HPDE6-E6E7 (cell line): ENCODE data around the gene AHSA1.

ENCODE experiments used
- DNase-seq: peaks from one replicate; pipeline ENCODE4 v3.0.0; 2011; ENCODE audit warnings: missing footprints; ENCODE audit errors: extremely low spot score

The AHSA1 gene

DNA sequence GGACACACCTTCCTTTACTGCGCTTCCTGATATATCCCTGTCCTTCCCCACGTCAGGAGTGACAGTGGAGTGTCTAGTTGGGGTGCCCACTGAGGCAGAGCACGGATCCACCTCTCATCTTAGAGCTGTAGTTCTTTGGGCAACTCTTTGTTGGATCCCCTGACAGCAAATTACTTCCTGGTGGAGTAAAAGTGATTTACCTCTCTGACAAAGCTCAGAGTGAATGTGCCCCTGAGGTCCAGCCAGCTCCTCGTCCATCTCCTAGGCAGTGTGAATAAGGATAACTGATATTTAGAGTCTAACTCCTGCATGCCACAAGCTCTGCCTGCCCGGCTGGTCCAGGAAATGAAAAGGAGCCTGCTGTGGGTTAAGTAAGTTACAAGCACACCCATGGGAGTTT lies 16.0 kb downstream of the AHSA1 start:
- no peak for DNase-seq

DNA sequence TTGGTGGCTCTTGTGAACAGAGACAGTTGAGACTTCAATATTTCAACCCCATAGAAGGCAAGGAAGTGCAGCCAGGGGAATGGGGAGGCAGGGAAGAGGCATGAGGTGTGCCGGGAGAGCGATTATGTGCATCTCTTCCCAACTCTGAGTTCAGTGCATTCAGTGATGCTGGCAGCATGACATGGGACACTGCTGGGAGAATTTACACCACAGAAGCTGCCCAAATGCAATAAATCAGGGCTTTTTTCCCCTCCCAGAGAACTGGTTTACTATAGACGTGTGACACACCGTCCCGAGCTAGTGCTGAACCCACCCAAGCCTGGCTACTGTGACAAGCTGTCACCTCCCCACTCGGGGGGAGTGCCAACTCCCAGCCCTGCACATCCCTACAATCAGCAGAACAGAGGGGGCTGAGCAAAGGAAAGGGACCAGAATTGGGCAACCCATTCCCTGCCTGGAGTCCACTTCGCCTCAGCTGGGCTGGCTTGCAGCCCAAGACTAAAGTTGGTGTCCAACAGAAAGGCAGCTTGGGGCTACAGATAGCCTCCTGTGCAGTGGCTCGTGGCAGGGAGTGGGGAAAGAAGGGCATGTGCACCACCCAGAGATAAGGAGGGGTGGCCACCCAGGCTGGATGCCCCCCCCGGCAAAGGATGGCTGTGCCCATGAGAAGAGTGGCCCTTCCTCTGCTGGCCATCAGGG lies 16.7 kb downstream of the AHSA1 start:
- DNase-seq = no peak

DNA sequence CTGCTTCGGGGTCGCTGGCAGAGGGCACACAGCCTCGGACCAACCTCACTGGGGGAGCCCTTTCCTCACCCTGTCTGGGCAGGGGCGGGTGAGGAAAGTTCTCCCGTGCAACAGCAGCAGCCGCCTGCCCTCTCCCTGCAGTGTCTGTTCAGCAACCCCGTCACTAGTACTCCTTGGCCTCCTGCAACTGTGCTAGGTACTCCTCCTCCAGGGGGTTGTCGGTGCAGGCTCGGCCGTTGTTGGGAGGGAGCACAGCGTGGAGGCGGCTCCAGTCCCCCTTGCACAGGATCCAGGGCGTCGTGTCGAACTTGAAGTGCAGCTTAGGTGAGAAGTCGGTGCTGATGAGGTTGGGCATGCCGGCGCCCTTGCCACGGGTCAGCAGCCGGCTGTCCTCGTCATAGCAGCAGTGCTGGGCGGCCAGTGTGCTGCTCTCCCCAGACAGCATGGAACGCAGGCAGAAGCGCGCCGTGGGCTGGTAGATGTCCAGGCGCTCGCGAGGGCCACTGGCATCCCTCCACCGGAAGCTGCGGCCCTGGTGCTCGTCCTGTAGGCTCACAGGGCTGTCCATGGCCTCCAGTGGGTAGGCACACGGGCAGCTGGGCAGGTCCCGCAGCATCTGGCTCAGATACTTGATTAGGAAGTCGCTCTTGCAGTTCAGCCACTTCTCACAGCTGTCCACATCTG lies 17.7 kb downstream of the AHSA1 start:
- no peak for DNase-seq

DNA sequence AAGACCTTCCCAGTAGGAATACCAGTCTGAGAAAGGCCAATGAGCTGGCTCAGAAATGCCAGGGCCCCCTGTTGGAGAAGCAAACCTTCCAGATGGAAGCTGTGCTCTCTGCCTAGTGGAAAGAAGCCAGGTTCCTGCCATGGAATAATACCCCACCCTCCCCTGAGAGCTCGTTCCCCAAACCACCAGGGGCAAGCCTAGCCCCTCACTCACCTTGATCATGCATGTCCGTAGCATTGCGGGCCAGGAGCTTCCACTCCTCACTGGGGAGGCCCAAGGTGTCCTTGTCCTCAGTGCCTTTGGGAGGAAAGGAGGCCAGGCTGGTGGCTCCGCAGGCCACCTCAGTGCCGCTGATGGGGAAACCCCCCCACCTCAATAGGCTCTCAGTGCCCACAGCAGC lies 20.1 kb downstream of the AHSA1 start:
- DNase-seq = no peak

DNA sequence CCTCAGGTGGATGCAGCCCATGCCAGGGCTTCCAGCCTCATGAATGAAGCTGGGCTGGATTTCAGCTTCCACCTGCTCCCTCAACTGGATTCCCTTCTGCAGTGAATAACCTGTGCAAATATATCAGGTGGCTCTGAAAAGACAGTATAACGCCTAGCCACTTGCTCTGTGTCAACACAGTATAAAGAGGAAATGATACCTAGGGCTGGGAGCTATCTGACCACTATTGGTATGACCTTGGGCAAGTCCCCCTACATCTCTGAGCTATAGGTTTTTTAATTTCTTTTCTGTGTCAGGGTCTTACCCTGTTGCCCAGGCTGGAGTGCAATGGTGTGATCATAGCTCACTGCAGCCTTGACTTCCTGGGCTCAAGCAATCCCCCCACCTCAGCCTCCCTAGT lies 20.9 kb downstream of the AHSA1 start:
- DNase-seq = no peak

DNA sequence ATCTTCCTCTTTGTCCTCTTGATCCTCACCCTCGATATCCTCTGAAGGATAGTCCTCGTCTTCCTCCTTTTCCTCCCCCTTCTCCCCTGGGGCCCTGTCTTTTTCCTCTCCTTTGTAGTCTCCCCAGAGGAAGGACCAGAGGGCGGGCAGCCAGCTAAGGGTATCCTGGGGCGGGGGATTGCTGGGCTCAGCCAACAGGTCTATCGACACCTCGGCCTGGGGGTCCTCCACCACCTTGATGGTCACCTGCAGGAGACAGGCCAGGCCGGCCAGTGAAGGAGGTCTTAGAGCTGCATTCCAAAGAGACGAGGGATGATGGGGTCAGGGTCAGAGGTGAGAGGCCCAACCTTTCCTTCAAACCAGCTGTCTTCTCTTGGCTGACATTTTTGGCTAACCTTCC lies 24.5 kb downstream of the AHSA1 start:
- DNase-seq = no peak

DNA sequence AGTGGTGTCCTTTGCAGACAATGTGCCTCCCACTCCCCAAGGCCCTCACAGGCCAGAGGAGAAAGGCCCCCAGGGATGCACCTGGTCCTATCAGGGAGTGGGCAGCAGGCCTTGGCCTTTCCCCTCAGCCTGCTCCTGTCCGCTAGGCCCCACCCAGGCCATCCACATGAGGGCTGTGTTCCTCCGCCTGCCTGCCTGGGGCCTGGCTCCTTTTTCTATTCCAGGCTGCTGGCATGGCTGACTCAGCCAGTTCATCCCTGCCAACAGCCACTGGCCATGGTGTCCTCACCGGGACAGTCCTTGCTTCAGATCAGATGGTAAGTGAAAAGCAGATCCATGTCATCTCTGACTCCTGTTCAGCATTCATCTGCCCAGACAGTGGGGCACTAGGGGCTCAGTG lies 27.4 kb downstream of the AHSA1 start:
- no peak for DNase-seq

DNA sequence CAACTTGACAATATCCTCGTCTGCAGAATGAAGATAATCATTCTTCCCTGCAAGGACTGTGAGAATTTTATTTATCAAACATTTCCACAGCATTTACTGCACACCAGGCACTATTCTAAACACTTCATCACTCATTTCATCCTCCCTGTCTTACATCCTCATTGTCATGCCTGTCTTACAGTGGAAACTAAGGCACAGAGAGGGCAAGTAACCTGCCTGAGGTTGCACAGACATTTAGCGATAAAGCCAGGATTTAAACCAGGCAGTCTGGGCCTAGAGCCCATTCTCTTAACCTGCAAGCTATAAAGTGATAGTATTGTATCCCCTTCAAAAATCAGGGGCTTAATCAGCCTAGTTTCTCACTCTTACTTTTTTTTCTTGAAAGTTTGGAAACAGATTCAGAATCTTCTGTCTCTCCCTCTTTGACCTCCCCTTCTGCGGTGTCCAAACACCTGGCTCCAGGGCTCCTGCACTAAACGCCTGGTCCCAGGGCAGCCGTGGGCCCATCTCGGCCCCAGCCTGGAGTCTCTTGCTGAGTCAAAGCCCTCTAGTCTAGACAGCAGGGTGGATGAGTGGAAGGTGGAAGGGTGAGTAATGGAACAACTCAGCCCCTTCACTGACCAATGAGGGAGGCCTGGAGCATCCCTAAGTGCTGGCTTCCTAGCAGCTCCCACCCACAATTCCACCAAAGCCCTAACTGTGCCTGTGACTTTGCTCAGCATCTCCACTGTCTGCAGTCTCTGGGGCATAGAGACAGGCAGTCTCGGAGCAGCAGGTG lies 28.2 kb downstream of the AHSA1 start:
- DNase-seq = peak; percentile 52

DNA sequence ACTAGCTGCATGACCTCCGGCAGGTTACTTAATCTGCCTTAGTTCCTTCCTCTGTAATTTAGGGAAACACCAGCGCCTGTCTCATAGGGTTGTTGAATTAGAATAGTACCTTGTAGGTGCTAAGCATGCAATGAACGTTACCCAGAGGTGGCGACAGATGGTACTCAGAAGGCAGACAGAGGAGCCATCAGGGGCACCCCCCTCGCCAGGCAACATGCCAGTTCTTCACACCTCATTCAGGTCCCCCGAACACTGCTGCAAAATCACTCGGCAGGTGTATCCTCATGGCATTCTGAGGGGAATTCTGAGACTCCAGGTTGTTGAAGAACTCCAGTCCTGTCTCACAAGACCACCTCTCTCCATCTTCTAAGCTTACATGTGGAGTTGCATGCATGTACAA lies 30.7 kb downstream of the AHSA1 start:
- no peak for DNase-seq

DNA sequence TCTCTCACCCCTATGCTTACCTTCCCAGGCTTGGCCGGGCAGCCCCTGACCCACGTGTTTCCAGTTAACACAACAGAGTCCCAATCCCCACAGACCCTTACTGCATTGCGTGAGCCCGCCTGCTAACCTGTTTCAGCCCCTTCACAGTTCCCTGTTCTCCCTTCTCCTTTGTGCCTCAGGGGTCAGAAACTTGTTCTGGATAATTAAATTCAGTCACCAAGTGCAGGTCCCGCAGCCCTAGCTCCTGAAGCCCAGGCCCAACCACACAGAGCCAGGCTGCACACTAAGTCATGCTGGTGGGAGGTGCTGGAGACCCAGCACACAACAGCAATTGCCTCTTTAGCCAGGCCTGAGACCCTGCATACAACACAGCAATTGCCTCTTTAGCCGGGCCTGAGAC lies 31.1 kb downstream of the AHSA1 start:
- DNase-seq = no peak

DNA sequence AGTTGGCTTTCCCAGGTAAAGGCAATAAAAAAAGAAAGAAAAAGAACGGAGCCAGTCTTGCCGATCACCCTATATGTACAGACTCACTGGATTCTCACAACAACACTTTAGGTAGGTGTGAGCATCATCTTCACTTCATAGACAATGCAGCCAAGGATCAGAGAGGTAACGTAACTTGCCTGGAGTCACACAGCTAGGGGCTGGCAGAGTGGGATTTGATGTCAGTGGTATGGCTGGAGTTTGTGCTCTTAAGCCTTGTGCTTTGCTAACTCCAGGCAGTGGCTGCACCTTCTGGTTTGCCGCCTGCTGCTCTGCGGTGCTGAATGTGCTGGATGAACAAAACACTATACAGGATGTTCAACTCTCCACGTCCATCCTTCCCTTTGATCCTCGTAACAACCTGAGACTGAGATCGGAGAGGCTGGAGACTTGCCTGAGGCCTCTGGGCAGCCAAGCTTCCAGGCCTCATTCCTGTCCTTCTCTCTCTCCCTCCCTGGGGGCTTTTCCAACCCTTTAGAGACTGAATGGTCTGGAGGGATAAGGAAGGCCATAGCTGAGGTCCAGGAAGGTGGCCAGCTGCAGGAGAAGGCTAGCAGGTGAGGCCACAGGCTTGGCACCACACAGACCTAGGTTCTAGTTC lies 32.6 kb downstream of the AHSA1 start:
- no peak for DNase-seq

DNA sequence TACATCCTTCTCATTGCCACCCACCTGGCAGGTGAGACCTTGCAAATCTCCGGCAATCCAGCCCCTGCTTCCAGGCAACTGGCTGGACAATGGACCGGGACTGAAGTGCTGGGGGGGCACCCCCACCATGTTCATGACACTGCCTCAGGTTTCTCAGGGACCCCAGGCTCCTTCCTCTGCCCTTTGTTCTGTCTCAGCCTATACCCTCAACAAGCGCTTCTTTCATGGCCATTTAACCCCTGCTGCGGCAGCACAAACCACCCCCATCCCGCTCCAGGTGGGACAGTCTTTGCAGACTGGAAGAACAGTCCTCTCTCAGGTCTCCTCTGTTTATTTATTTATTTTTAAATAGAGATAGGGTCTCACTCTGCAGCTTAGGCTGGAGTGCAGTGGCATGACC lies 33.2 kb downstream of the AHSA1 start:
- DNase-seq = no peak

DNA sequence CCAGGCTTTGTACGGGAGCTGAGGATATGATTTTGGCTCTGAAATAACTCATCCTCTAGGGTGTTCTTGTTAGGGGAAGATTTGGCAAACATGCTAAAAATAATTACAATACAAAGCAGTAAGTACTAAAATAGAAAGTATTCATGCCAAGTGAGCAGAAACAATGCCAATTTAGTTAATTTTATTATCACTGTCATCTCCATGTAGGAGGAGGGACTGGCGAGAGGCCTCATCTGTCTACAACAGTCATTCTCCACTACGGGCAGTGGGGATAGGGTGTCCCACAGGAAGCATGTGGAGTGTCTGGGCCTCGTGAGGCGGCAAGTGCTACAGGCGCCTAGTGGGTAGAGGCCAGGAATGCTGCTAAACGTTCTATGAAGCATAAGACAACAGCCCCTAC lies 37.4 kb downstream of the AHSA1 start:
- DNase-seq = no peak

DNA sequence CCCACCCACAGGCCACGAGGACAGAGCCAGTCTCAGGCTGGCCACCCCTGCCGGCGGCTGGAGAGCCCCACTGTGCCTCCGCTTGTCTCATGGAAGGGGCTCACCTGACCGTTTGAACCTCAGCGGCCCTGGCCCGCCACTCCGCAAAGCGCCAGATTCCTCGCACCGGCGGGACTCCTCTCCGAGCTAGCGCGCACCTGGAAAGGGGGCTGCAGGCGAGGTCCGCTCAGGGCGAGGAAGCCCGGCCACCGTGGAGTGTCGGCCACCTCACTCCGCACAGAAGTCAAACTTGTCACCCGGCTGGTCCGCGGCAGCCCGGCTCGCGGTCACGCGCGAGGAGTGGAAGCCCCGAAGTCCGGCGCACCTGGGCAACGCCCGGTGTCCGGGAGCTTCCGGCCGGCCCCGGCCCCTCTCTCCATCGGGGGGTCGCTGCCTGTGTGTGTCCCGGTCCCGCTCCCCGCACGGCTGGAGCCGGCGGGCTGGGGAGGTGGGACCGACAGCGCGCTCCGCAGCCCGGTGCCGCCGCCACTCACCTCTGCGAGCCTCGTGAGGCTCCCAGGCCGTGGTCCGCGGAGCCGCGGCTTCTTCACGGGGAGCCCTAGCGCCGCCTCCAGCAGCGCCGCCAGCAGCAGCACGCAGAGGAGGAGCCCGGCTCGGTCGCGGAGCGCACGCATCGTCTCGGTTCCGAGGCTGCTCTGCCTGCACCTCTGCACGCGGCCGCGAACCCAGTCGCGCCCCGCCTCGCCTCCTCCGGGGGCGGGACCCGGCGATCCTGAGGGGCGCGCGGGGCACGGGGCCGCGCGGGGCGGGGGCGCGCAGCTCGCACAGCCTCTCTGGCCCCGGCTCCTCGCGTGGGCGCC lies 40.5 kb downstream of the AHSA1 start, which contains the start of gene ISM2:
TSS of gene ISM2 (minus strand) at position 697 of the 860 bp plus-strand sequence. CDS start at position 674, 23 bp downstream.
- peak; percentile 52 for DNase-seq

DNA sequence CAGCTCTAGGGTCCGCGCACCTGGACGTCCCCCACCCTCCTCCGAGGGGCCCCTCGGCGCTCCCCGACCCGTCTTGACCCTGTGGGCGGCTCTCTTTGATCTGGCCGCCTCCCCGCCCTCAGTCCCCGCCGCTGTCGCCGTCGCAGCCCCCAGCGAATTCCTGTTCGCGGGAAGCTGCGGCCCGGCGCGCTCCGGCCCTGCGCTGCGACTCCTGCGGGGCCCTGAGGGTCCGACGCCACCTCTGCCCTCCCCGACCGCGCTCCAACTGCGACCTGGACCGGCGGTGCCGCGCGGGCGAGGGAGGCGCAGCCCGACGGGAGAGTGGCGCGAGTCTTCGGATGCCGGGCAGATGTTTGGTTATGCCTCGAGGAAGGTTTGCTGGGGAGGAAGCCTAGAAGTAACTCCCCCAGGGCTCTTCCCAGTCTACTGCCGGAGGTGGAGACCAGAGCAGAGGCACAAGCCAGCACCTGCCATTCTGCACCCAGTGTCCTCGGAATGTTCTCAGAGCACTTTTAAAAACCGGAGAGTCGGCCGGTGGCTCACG lies 41.2 kb downstream of the AHSA1 start:
- DNase-seq = no peak

DNA sequence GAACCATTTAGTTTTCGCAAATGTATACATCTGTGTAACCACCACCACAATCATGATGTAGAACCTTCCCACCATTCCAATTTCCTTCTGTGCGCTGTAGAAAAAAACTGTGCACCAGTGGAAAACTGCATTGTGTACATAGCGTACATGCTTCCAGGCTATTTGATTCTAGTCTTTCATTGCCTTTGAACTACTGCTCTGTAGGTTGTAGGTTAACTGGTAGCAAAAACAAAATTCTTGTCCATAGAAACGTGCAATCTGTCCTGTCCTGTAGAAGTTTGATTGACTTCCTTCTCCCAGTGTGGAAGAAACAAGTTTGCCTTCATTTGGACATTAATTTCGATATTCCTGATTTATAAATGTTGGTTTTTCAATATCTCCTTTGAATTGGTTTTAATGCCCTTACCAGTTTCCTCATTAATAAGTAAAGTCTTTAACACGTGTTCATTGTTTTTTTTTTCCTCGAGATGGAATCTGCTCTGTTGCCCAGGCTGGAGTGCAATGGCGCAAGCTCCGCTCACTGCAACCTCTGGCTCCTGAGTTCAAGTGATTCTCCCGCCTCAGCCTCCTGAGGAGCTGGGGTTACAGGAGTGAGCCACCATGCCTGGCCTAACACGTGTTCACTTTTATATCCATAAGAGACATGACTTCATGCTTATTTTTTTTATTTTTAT lies 44.4 kb downstream of the AHSA1 start:
- DNase-seq = no peak

DNA sequence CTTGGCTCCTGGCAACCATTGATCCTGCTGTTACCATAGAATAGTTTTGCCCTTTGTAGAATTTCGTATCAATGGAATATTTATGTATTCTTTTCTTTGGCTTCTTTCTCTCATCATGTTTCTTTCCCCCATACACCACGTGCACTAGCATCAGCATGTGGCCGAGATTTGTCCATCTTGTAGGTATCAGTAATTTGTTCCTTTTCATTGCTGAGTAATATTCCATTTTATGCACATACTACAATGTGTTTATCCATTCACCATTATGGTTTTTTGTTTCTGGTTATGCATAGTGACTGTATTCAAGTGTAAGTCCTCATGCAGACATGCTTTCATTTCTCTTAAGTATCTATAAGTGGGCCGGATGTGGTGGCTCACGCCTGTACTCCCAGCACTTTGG lies 45.2 kb downstream of the AHSA1 start:
- no peak for DNase-seq

DNA sequence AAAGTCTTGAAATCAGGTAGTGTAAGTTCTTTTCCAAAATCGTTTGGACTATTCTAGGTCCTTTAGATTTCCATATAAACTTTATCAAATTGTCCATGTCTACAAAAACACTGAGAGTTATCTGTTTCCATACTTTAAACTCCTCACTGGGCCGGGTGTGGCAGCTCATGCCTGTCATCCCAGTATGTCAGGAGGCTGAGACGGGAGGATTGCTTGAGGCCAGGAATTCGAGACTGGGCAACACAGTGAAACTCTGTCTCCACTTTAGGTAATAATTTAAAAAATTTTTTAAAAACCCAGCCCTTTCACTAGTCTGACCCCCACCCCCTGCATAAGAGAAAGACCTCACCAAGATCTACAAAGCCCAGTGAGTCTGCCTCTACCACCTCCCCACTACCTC lies 47.1 kb downstream of the AHSA1 start:
- DNase-seq = no peak

DNA sequence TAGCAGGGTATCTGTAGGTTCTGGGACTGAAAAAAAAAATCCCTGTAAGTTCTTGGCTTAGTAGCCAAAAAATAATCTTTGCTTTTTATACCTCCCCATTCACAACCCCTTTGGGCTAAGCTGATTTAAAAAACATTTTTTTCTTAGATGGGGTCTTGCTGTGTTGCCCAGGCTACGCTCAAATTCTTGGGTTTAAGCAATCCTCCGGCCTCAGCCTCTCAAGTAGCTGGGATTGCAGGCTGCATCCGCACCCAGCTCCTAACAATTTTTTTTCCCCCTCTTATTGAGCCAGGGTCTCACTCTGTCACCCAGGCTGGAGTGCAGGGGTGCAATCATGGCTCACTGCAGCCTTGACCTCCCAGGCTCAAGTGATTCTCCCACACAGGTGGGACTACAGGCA lies 49.9 kb downstream of the AHSA1 start:
- no peak for DNase-seq

DNA sequence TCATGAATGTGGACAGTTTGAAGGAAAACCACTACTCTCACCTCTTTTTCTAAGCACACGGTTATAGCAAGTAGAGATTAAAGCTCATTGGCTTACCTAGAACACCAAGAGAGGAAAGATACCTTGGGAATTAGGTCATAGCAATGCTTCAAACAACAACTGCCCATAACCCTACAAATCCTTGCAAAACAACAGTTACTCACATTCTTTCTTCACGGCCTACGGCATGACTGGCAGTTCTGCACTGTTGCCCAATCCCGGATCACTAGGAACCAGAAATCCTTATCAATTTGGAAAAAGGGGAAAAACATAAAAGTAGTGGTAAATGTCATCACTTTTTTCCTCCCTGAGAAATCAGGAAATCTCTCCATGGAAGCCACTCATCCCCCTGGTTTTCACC lies 50.4 kb downstream of the AHSA1 start:
- peak; percentile 72 for DNase-seq

DNA sequence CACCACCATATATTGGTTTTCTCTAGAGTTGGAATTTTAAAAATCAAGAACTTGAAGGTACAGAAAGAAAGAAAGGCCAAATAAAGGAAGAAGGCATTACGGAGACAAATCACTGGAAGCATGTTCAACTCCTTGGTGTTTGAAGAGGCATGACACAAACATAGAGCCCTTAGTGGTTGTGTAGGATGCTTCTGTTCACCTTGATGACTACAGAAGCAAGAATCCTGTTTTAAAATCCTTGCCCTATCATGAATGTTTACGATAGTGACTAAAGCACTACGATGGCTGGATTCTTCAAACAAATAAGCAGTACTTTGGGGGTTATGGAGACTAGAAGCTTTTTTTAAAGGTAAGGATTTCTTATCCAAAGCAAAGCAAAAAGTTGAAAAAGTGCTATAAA lies 51.0 kb downstream of the AHSA1 start:
- DNase-seq = no peak
